Neutrophil (primary cell): ENCODE results near the gene COL7A1.

ENCODE experiments used
- H3K27ac ChIP-seq: fragments of 200-600 bp; sonication (generic); 2 replicates; pipeline ENCODE4 v1.5.1; 2016; ENCODE audit warnings: mild to moderate bottlenecking, moderate library complexity
- H3K27me3 ChIP-seq: fragments of 200-600 bp; sonication (generic); 2 replicates; pipeline ENCODE4 v1.6.0; 2016; ENCODE audit warnings: mild to moderate bottlenecking
- H3K36me3 ChIP-seq: fragments of 200-600 bp; sonication (generic); 2 replicates; pipeline ENCODE4 v1.5.1; 2017
- H3K4me1 ChIP-seq, 2 experiments: fragments of 200-600 bp in 1 of 2; sonication (generic) in 1 of 2; 1 replicate in 1 of 2; 2 replicates in 1 of 2; pipeline versions ENCODE4 v1.5.1 to v1.6.1; 2013 to 2016; ENCODE audit warnings: low read depth in 1 of 2, low read length in 1 of 2, mild to moderate bottlenecking in 1 of 2, moderate library complexity in 1 of 2; ENCODE audit not compliant: control insufficient read depth in 1 of 2, insufficient read depth in 1 of 2
- H3K4me3 ChIP-seq, 2 experiments: fragments of 200-600 bp in 1 of 2; sonication (generic) in 1 of 2; 1 replicate in 1 of 2; 2 replicates in 1 of 2; pipeline ENCODE4 v1.5.1; 2013 to 2016; ENCODE audit warnings: low read depth in 1 of 2, low read length in 1 of 2, mild to moderate bottlenecking in 1 of 2, moderate library complexity in 1 of 2
- H3K9me3 ChIP-seq: fragments of 200-600 bp; sonication (generic); 2 replicates; pipeline ENCODE4 v1.5.1; 2016
- TF ChIP-seq, protein P1 (sequence below): fragments of 200-600 bp; sonication (generic); IDR thresholded peaks from 2 replicates; pipeline ENCODE4 v1.5.1; 2016; ENCODE audit warnings: antibody characterized with exemption

COL7A1 gene

DNA sequence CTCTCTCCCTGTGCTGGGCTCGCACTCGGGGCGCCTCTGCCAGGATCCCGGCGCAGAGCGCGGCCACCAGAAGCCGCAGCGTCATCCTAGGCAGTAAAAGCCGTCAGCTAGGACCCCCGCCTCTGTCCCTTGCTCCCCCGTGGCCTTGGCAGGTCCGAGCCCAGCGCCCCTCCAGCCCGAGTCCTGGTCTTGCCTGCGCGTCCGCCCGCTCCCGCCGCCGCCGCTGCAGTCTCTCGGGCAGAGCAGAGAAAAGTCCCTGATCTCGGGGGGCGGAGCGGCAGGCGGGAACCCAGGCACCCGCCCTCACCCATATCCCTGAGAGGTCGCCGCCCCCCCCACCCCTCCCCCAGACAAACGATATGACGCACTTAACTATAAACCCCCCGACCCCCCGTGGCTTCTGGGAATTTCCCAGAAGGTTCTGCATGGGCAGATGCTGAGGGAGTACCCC is at the start of gene COL7A1:
COL7A1 (minus strand) TSS at position 255 of the 451 bp plus-strand sequence; CDS start at position 85, 170 bp downstream.
- Histone ChIP-seq H3K27ac (no peak within 1 kb of the TSS), H3K36me3 (peaks cover 36% of the 10 kb centered on the region), H3K4me1 (no peaks in the 10 kb centered on the region), H3K9me3 (no peaks in the 10 kb centered on the region), H3K27me3 (peaks cover 67% of the 10 kb centered on the region), H3K4me3 (no peak within 1 kb of the TSS)
- TF ChIP-seq, protein P1, sequence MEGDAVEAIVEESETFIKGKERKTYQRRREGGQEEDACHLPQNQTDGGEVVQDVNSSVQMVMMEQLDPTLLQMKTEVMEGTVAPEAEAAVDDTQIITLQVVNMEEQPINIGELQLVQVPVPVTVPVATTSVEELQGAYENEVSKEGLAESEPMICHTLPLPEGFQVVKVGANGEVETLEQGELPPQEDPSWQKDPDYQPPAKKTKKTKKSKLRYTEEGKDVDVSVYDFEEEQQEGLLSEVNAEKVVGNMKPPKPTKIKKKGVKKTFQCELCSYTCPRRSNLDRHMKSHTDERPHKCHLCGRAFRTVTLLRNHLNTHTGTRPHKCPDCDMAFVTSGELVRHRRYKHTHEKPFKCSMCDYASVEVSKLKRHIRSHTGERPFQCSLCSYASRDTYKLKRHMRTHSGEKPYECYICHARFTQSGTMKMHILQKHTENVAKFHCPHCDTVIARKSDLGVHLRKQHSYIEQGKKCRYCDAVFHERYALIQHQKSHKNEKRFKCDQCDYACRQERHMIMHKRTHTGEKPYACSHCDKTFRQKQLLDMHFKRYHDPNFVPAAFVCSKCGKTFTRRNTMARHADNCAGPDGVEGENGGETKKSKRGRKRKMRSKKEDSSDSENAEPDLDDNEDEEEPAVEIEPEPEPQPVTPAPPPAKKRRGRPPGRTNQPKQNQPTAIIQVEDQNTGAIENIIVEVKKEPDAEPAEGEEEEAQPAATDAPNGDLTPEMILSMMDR = no peak

DNA sequence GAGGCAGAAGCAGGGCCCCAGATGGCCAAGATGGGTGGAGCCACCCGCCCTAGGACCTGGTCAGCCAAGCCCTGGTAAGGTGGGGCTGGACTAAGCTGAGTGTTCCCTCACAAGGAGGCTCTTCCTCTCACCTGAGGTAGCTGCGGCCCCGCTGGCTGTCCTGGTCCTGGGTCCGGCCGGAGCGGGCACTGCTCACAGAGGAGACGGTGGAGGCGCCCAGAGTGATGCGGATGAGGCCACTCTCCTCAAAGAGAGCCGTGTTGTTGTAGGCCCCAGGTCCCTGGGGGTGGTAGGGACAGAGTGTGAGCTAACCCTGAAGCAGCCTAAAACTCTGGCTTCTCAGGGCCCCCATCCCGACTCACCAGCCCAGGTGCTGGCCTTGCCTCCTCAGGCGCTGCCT is 47.5 kb upstream of the COL7A1 start:
- Histone ChIP-seq H3K36me3 (no peaks in the 10 kb centered on the region), H3K4me1 (no peaks in the 10 kb centered on the region), H3K4me3 (no peak overlapping the region), H3K9me3 (no peaks in the 10 kb centered on the region), H3K27me3 (no peaks in the 10 kb centered on the region), H3K27ac (no peak overlapping the region)
- TF ChIP-seq, protein P1 = no peak

DNA sequence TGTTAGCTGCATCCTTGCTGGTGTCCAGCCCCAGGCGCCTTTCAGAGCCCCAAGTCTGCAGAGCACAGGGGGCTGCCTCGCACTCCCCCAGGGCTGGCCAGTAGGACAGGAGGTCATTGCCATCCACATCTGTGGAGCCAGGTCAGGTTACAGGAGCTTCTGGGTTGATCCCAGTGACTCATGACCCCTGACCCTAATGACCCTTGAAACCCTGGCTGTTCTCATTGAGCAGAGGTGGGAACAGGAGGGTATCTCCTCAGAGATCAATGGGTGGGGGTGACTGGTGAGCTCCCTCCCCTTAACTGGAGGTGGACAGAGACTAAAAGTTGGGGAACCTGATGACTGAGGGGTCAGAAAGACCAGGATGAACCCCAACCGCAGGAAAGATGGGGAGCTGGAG is 46.3 kb upstream of the COL7A1 start:
- no peaks in the 10 kb centered on the region for H3K27me3 ChIP-seq
- TF ChIP-seq, protein P1 = no peak
- no peaks in the 10 kb centered on the region for H3K36me3 ChIP-seq
- H3K4me3 ChIP-seq = no peak overlapping the region
- H3K9me3 ChIP-seq = no peaks in the 10 kb centered on the region
- H3K4me1 ChIP-seq = peaks cover 2% of the 10 kb centered on the region in 2 experiments
- H3K27ac ChIP-seq = no peak overlapping the region

DNA sequence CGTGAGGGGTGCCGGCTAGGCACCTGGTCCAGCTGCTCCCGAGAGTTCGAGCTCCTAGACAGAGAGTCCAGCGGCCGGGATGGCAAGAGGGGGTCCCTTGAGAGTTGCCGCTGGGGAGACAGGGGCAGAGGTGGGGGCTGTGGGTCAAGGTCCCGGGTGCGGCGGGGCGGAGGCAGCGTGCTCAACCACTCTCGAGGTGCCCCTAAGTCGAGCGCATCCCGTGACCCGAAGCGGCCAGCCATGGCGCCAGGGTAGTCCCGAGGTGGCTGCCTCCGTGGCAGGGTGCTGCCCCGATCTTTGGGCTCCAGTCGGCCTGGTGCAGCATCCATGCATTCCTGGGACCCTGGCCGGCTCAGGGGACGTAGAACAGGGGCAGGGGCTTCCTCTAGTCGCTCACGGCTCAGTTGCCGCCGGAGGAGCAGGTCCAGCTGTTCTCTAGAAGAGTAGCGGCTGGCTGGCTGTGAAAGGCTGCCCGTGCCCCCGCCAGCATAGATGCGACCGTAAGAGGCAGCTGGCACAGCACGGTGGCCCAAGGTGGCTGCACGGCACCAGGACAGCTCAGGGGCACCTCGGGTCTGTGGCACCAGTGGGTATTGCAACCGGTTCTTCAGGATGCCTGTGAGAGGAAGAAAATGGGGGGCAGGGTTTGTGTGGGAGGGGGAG is 44.9 kb upstream of the COL7A1 start:
- Histone ChIP-seq H3K36me3 (no peaks in the 10 kb centered on the region), H3K4me1 (peaks cover 12 to 14% of the 10 kb centered on the region in 2 experiments), H3K27ac (no peak overlapping the region), H3K9me3 (no peaks in the 10 kb centered on the region), H3K27me3 (no peaks in the 10 kb centered on the region), H3K4me3 (no peak overlapping the region)
- TF ChIP-seq, protein P1 = no peak

DNA sequence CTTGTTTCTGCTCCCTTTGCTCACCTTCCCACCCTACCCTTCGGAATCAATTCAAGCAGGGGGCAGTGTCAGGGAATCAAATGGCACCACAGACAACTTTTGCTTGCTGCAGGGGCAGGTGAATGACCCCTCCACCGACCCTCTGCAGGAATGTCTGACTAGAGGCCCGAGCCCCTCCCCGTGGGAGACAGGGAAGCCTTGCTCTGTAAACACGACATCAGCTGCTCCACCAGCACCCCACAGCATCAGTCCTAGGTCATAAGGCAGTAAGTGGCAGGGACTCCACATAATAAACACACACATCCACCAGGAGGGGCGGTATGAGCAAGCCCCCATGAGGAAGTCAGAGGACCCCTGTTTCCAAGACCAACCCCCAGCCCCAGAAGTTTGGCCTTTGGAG is 42.2 kb upstream of the COL7A1 start:
- TF ChIP-seq, protein P1 = no peak
- Histone ChIP-seq H3K9me3 (no peaks in the 10 kb centered on the region), H3K4me3 (no peak overlapping the region), H3K36me3 (peaks cover 13% of the 10 kb centered on the region), H3K27me3 (no peaks in the 10 kb centered on the region), H3K27ac (no peak overlapping the region), H3K4me1 (peaks cover 33 to 36% of the 10 kb centered on the region in 2 experiments)
